ENCODE data around the gene GRM7. TPM values are rescaled to one million over a fixed set of nuclear protein-coding genes. Genes with fewer than 3 reads are reported as not detected.

The GRM7 gene
- total RNA-seq, 1 donor from 2014 or later, result 9.9 TPM

DNA sequence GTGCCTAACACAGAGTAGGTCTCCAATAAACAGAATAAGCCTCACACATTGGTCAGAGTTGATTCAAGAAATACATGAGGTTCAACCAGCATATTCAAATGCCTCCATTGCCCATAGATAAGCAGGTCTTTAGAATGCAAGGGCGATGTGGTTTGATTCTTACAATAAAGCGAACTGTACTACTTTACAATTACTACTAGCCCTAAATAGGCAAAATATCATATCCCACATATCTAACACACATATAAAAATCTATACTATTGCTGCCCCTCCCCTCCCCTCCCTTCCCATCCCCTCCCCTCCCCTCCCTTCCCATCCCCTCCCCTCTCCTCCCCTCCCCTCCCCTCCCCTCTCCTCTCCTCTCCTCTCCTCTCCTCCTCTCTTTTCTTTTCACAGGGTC lies 6.7 kb upstream of the GRM7 start:
- no peaks in the 10 kb centered on the region for H3K9me3 Mint-ChIP-seq
- TF ChIP-seq, protein P1, sequence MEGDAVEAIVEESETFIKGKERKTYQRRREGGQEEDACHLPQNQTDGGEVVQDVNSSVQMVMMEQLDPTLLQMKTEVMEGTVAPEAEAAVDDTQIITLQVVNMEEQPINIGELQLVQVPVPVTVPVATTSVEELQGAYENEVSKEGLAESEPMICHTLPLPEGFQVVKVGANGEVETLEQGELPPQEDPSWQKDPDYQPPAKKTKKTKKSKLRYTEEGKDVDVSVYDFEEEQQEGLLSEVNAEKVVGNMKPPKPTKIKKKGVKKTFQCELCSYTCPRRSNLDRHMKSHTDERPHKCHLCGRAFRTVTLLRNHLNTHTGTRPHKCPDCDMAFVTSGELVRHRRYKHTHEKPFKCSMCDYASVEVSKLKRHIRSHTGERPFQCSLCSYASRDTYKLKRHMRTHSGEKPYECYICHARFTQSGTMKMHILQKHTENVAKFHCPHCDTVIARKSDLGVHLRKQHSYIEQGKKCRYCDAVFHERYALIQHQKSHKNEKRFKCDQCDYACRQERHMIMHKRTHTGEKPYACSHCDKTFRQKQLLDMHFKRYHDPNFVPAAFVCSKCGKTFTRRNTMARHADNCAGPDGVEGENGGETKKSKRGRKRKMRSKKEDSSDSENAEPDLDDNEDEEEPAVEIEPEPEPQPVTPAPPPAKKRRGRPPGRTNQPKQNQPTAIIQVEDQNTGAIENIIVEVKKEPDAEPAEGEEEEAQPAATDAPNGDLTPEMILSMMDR (conservative IDR thresholded peaks at IDR 0.05), result no peak
- no peaks in the 10 kb centered on the region for H3K36me3 Mint-ChIP-seq
- no peak for DNase-seq (ENCODE audit: extremely low spot score, unreplicated experiment)
- no peak overlapping the region for H3K27ac Mint-ChIP-seq
- H3K4me3 Mint-ChIP-seq, result no peak overlapping the region
- peaks cover 7% of the 10 kb centered on the region for H3K4me1 Mint-ChIP-seq (ENCODE audit: unreplicated experiment)
- H3K27me3 Mint-ChIP-seq, result peaks cover 28% of the 10 kb centered on the region

DNA sequence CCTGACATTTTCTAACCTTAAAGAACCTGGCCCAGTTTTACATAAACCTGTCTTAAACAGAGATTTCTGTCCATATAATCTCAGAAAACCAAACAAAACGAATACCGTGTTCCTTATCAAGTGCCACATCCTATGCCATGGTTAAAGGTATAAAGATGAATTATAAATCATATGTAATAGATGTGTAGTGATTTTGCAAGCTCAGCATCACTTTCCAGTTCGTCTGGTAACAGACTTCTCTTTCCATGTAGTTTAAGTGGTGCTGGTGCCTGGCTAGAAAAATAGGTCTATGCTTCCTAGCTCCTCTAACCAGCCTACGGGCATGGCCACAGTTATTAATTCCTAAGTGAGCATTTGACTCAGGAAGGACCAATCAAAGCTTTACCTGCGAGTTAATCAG lies 3.4 kb upstream of the GRM7 start:
- TF ChIP-seq, protein P1 (conservative IDR thresholded peaks at IDR 0.05), result no peak
- Mint-ChIP-seq H3K4me1 (ENCODE audit: unreplicated experiment) (peaks cover 7% of the 10 kb centered on the region), H3K27ac (no peak overlapping the region), H3K4me3 (no peak overlapping the region), H3K9me3 (no peaks in the 10 kb centered on the region), H3K27me3 (peaks cover 53% of the 10 kb centered on the region), H3K36me3 (no peaks in the 10 kb centered on the region)
- DNase-seq (ENCODE audit: extremely low spot score, unreplicated experiment), result no peak

DNA sequence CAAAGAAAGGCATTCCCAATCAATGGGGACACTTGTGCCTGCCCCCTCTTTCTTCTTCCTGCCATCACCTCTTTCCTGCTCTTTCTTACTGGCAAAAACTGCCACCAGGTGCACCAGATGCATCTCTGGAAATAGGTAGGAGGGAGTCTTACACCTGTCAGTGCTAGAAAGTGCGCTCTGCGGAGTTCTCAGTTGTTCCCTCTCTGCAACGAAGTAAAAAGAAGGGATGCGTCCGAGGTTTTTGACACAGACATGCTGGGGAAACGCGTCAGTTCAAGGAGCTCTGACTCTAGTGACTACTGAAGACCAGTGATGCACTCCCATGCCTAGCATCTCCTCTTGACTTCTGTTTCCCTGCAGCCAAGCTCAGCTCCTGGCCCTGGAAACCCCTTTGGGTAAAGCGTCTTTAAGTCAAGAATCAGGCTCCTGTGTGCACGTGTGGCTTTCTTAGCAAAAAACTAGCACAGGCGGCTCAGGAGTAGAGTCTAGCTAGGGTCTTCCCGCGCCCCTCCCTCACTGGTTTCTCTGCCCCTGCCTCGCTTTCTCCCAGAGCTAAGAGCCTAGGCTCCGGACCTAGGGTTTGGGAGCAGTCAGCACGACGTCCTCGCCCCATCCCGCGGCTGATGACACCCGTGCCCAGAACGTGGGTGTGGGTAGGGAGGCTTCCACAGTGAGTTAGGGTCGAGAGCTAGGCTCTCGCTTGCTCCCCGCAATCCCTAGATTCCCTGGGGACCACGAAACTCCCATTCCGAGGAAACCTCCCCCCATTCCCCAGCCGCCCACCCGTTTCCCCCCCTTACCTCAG lies 564 bp upstream of the GRM7 start:
- DNase-seq (ENCODE audit: extremely low spot score, unreplicated experiment), result no peak
- Mint-ChIP-seq H3K4me1 (ENCODE audit: unreplicated experiment) (peaks cover 18% of the 10 kb centered on the region), H3K4me3 (peak overlapping the region; percentile 96), H3K9me3 (no peaks in the 10 kb centered on the region), H3K36me3 (no peaks in the 10 kb centered on the region), H3K27ac (no peak overlapping the region), H3K27me3 (peaks cover 75% of the 10 kb centered on the region)
- TF ChIP-seq, protein P1 (conservative IDR thresholded peaks at IDR 0.05), result no peak

DNA sequence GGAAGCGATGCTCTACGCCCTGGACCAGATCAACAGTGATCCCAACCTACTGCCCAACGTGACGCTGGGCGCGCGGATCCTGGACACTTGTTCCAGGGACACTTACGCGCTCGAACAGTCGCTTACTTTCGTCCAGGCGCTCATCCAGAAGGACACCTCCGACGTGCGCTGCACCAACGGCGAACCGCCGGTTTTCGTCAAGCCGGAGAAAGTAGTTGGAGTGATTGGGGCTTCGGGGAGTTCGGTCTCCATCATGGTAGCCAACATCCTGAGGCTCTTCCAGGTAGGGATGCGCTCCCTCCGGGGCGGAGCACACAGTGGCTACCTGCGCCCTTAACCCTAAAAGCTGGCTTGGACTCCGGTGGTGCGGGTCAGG lies 698 bp downstream of the GRM7 start:
- no peaks in the 10 kb centered on the region for H3K9me3 Mint-ChIP-seq
- peak overlapping the region; percentile 96 for H3K4me3 Mint-ChIP-seq
- no peaks in the 10 kb centered on the region for H3K36me3 Mint-ChIP-seq
- H3K27ac Mint-ChIP-seq, result peak overlapping the region; percentile 58
- peaks cover 22% of the 10 kb centered on the region for H3K4me1 Mint-ChIP-seq (ENCODE audit: unreplicated experiment)
- TF ChIP-seq, protein P1 (conservative IDR thresholded peaks at IDR 0.05), result no peak
- H3K27me3 Mint-ChIP-seq, result peaks cover 74% of the 10 kb centered on the region
- no peak for DNase-seq (ENCODE audit: extremely low spot score, unreplicated experiment)

DNA sequence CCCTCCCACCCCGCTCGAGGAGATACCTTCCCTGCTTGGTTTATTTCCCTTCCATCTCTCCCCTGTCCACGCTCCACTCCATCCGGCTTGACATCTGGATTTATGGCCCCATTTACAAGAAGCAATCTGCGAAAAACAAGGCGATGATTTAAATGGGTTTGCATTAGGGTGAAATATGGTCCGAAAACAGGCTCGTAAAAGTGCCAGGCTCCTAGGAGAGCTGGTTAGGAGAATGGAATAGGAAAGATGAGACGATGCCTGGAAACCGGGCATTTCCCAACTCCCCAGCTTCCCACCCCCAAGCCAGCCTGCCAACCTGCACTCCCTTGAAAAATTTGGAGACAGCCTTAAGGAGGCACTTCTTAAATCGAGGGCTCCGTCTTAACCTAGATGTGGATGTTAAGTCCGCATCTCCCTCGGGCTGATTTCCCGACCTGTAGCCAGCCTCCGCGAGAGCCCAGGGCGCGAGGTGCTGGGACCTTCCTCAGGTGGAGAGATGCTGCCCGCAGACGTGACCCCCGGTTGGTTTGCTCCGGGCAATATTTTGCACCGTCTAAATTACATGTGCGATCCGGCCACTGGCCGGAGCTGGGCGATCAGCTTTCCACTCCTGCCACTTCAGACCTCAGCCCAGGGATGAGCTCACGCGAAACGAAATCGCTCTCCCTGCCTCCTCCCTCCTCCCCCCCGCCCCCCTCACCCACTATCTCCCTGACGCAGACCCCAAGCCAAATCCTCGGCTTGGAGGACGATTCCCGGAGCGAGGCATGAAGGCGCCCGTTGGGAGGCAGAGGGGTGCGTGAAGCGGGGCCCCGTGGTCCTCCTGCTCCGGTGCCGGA lies 1.3 kb downstream of the GRM7 start:
- TF ChIP-seq, protein P1 (conservative IDR thresholded peaks at IDR 0.05), result no peak
- Mint-ChIP-seq H3K9me3 (no peaks in the 10 kb centered on the region), H3K4me1 (ENCODE audit: unreplicated experiment) (peaks cover 23% of the 10 kb centered on the region), H3K36me3 (no peaks in the 10 kb centered on the region), H3K27me3 (peaks cover 68% of the 10 kb centered on the region), H3K4me3 (peak overlapping the region; percentile 96), H3K27ac (peak overlapping the region; percentile 58)
- DNase-seq (ENCODE audit: extremely low spot score, unreplicated experiment), result no peak
